OCI-LY1 (cell line): Measurements from ENCODE around the gene RAPGEF1.

Experiments
- H2AFZ ChIP-seq: fragments of 200-600 bp; sonication (generic), shearing (Covaris generic); 2 replicates; pipeline ENCODE4 v1.6.0; 2014; ENCODE audit warnings: antibody characterized with exemption, mild to moderate bottlenecking, low read length
- H3F3A ChIP-seq: fragments of 200-600 bp; sonication (generic), shearing (Covaris generic); 2 replicates; pipeline ENCODE4 v1.6.0; 2014; ENCODE audit warnings: mild to moderate bottlenecking, antibody characterized with exemption, low read length, moderate library complexity; ENCODE audit not compliant: insufficient read depth
- H3K27ac ChIP-seq: fragments of 200-600 bp; sonication (generic); 2 replicates; pipeline ENCODE4 v1.5.1; 2014; ENCODE audit warnings: low read length, mixed run types, mild to moderate bottlenecking, low read depth; ENCODE audit not compliant: poor library complexity, severe bottlenecking
- H3K27me3 ChIP-seq: fragments of 200-600 bp; sonication (generic); 2 replicates; pipeline ENCODE4 v1.6.0; 2014; ENCODE audit warnings: antibody characterized with exemption, mild to moderate bottlenecking, low read length, moderate library complexity; ENCODE audit not compliant: insufficient read depth
- H3K36me3 ChIP-seq: fragments of 200-600 bp; sonication (generic); 2 replicates; pipeline ENCODE4 v1.6.1; 2014; ENCODE audit warnings: mild to moderate bottlenecking, antibody characterized with exemption, low read length, moderate library complexity, mixed read lengths; ENCODE audit not compliant: insufficient read depth
- H3K4me1 ChIP-seq: fragments of 200-600 bp; sonication (generic); 2 replicates; pipeline ENCODE4 v1.5.1; 2014; ENCODE audit warnings: mild to moderate bottlenecking, low read length, moderate library complexity; ENCODE audit not compliant: insufficient read depth, severe bottlenecking
- H3K4me2 ChIP-seq: fragments of 200-600 bp; sonication (generic), shearing (Covaris generic); 2 replicates; pipeline ENCODE4 v1.6.1; 2014; ENCODE audit warnings: low read length
- H3K4me3 ChIP-seq: fragments of 200-600 bp; sonication (generic); 2 replicates; pipeline ENCODE4 v1.5.1; 2014; ENCODE audit warnings: low read length, low read depth, mild to moderate bottlenecking, mixed read lengths; ENCODE audit not compliant: poor library complexity, severe bottlenecking
- H3K79me2 ChIP-seq: fragments of 200-600 bp; shearing (Covaris generic); 2 replicates; pipeline ENCODE4 v1.6.1; 2016; ENCODE audit warnings: mixed run types, low read length, mixed read lengths; ENCODE audit not compliant: insufficient read depth
- H3K9ac ChIP-seq: fragments of 200-600 bp; sonication (generic), shearing (Covaris generic); 2 replicates; pipeline ENCODE4 v1.6.1; 2014; ENCODE audit warnings: mild to moderate bottlenecking, low read length, mixed read lengths
- H3K9me2 ChIP-seq: fragments of 200-600 bp; sonication (generic), shearing (Covaris generic); 2 replicates; pipeline ENCODE4 v1.6.1; 2014; ENCODE audit warnings: low read depth, mild to moderate bottlenecking, low read length, mixed read lengths
- H3K9me3 ChIP-seq: fragments of 200-600 bp; shearing (Covaris generic); 2 replicates; pipeline ENCODE4 v1.6.1; 2014; ENCODE audit warnings: low read length, mixed read lengths
- H4K20me1 ChIP-seq: fragments of 200-600 bp; sonication (generic), shearing (Covaris generic); 2 replicates; pipeline ENCODE4 v1.6.0; 2016; ENCODE audit warnings: mild to moderate bottlenecking, low read length; ENCODE audit not compliant: insufficient read depth
- CTCF ChIP-seq: fragments of 200-600 bp; sonication (generic), shearing (Covaris generic); IDR thresholded peaks from 2 replicates; pipeline ENCODE4 v1.5.1; 2017; ENCODE audit warnings: mild to moderate bottlenecking, antibody characterized with exemption, low read length, moderate library complexity, mixed read lengths
- EZH2 ChIP-seq: fragments of 200-600 bp; sonication (generic), shearing (Covaris generic); IDR thresholded peaks from 2 replicates; pipeline ENCODE4 v1.8.0; 2017; ENCODE audit warnings: borderline replicate concordance, mixed run types, mild to moderate bottlenecking, antibody characterized with exemption, low read length, moderate library complexity, mixed read lengths

The RAPGEF1 gene

GRCh38 chr9:131627648-131628458, 112.0 kb downstream of the RAPGEF1 start:
- H3K27ac ChIP-seq = no peak overlapping the region
- H3K27me3 ChIP-seq = no peaks in the 10 kb centered on the region
- H2AFZ ChIP-seq = no peak overlapping the region
- TF ChIP-seq EZH2 (no peak), CTCF (no peak)
- peaks cover 15% of the 10 kb centered on the region for H3K4me1 ChIP-seq
- H3K4me3 ChIP-seq = no peak overlapping the region
- no peak overlapping the region for H3K9ac ChIP-seq
- no peaks in the 10 kb centered on the region for H3K9me3 ChIP-seq
- no peaks in the 10 kb centered on the region for H3K9me2 ChIP-seq
- peaks cover 3% of the 10 kb centered on the region; the same call in 1 of the 2 replicates for H3F3A ChIP-seq
- no peak overlapping the region for H3K4me2 ChIP-seq
- peaks cover 94% of the 10 kb centered on the region for H3K36me3 ChIP-seq
- no peaks in the 10 kb centered on the region for H4K20me1 ChIP-seq
- no peaks in the 10 kb centered on the region for H3K79me2 ChIP-seq

- Histone ChIP-seq H3K4me3 (no peak overlapping the region), H3K79me2 (no peaks in the 10 kb centered on the region), H3K27me3 (no peaks in the 10 kb centered on the region), H3K36me3 (peaks cover 94% of the 10 kb centered on the region), H3F3A (no peaks in the 10 kb centered on the region; the same call in 1 of the 2 replicates), H3K4me2 (no peak overlapping the region), H3K9me3 (no peaks in the 10 kb centered on the region), H2AFZ (no peak overlapping the region), H3K4me1 (peaks cover 9% of the 10 kb centered on the region), H3K9ac (no peak overlapping the region), H3K27ac (no peak overlapping the region), H4K20me1 (no peaks in the 10 kb centered on the region), H3K9me2 (no peaks in the 10 kb centered on the region)
- no peak for TF ChIP-seq CTCF
- TF ChIP-seq EZH2 = no peak
Observed at GRCh38 chr9:131627326-131627647, 112.6 kb downstream of the RAPGEF1 start.

- H3F3A ChIP-seq = no peaks in the 10 kb centered on the region
- H3K4me1 ChIP-seq = no peaks in the 10 kb centered on the region
- no peaks in the 10 kb centered on the region for H3K27me3 ChIP-seq
- H3K27ac ChIP-seq = no peak overlapping the region
- no peaks in the 10 kb centered on the region for H3K9me2 ChIP-seq
- H3K9ac ChIP-seq = no peak overlapping the region
- H4K20me1 ChIP-seq = no peaks in the 10 kb centered on the region
- no peak overlapping the region for H3K4me2 ChIP-seq
- no peak overlapping the region for H3K4me3 ChIP-seq
- no peak overlapping the region for H2AFZ ChIP-seq
- H3K79me2 ChIP-seq = no peaks in the 10 kb centered on the region
- H3K36me3 ChIP-seq = peaks cover 98% of the 10 kb centered on the region
- TF ChIP-seq EZH2 (no peak), CTCF (no peak)
- H3K9me3 ChIP-seq = no peaks in the 10 kb centered on the region
Observed at GRCh38 chr9:131625790-131626670, 113.8 kb downstream of the RAPGEF1 start.
